SK-N-MC (cell line): ENCODE data around the gene VPS37C.

Source experiments
- DNase-seq: peaks from one replicate; pipeline ENCODE4 v3.0.0-alpha.2; 2011; ENCODE audit warnings: low read depth, low spot score
- H3K27ac ChIP-seq: fragments of 200-600 bp; sonication (generic); 2 replicates; pipeline ENCODE4 v1.5.1; 2016; ENCODE audit warnings: mixed run types
- H3K36me3 ChIP-seq: fragments of 200-600 bp; sonication (generic); 2 replicates; pipeline ENCODE4 v1.6.1; 2017; ENCODE audit warnings: antibody characterized with exemption, low read length, mixed read lengths; ENCODE audit not compliant: insufficient read depth
- H3K4me3 ChIP-seq: fragments of 200-600 bp; sonication (generic); 2 replicates; pipeline ENCODE4 v1.5.1; 2016
- H3K9ac ChIP-seq: fragments of 200-600 bp; sonication (generic); 2 replicates; pipeline ENCODE4 v1.8.0; 2017; ENCODE audit warnings: mixed run types, mixed read lengths; ENCODE audit not compliant: insufficient read length
- H3K9me3 ChIP-seq: fragments of 200-600 bp; sonication (generic); 2 replicates; pipeline ENCODE4 v1.6.1; 2017; ENCODE audit warnings: low read depth, mild to moderate bottlenecking, antibody characterized with exemption, low read length, moderate library complexity, mixed read lengths
- EZH2 ChIP-seq: fragments of 200-600 bp; sonication (generic); IDR thresholded peaks from one replicate; pipeline ENCODE4 v1.6.1; 2017; ENCODE audit warnings: antibody characterized with exemption
- FOXP2 ChIP-seq: optimal IDR thresholded peaks from 2 replicates; pipeline ENCODE3; 2011; ENCODE audit warnings: mild to moderate bottlenecking, moderate library complexity; ENCODE audit not compliant: insufficient read depth; ENCODE audit errors: extremely low read length, control extremely low read depth
- POLR2AphosphoS5 ChIP-seq: IDR thresholded peaks from 2 replicates; pipeline ENCODE4 v1.6.1; 2012; ENCODE audit warnings: mild to moderate bottlenecking, low read depth, low read length, borderline replicate concordance

VPS37C gene

GRCh38 chr11:61163021-61163420 is 1.8 kb upstream of the VPS37C start:
- TF ChIP-seq POLR2AphosphoS5 (no peak), FOXP2 (no peak), EZH2 (no peak)
- Histone ChIP-seq H3K4me3 (no peak overlapping the region), H3K9me3 (no peaks in the 10 kb centered on the region), H3K27ac (no peak overlapping the region), H3K9ac (no peak overlapping the region), H3K36me3 (peaks cover 1% of the 10 kb centered on the region; the same call in 1 of the 2 replicates)
- DNase-seq: no peak

DNA sequence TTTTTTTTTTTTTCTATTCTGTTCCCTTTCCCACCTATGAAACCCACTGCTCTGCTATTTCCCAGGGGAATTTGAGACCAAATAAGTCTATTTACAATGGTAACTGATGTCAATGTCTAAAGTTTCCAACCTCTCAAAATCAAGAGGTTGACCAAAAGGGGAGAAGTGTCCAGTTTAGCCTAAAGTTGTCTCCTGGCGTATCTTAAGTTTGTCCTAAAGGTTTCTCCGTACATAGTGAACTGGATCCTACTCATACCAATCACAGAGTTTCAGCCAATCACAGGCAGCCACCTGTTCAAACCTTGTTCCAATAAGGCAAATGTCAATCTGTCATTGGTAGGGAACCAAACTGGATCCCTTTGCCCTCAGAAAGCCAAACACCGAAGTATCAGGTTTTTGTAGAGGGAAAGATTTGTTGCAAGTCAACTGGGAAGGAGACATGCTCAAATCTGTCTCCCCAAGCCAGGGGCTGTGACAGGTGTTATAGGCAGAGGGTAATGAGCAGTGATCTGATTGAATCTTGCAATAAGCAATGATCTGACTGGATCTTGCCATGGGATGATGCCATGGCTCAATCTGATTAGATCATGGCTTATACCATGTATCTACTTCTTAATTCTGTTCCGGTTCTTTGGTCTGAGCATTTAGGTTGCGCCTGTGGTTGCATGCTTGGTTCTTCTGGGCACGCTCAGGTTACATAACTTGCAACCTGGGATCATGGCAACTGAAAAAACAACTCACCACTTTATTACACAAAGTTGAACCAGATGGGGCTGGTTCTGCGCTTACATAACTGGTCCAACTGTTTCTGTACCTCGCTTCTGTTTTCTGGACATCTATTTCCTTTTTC is 1.1 kb upstream of the VPS37C start:
- DNase-seq: no peak
- Histone ChIP-seq H3K4me3 (peak overlapping the region; percentile 94), H3K27ac (peak overlapping the region; percentile 87; the same call in 1 of the 2 replicates), H3K9me3 (no peaks in the 10 kb centered on the region), H3K36me3 (peaks cover 6% of the 10 kb centered on the region; the same call in 1 of the 2 replicates), H3K9ac (peak overlapping the region; percentile 91)
- TF ChIP-seq POLR2AphosphoS5 (no peak), FOXP2 (no peak), EZH2 (no peak)

GRCh38 chr11:61160487-61161189 is 588 bp downstream of the VPS37C start:
- Histone ChIP-seq H3K9me3 (no peaks in the 10 kb centered on the region), H3K4me3 (peak overlapping the region; percentile 94), H3K27ac (peak overlapping the region; percentile 68), H3K9ac (peak overlapping the region; percentile 56), H3K36me3 (peaks cover 14% of the 10 kb centered on the region)
- TF ChIP-seq FOXP2: no peak
- no peak for TF ChIP-seq POLR2AphosphoS5
- no peak for TF ChIP-seq EZH2
- no peak for DNase-seq

GRCh38 chr11:61158691-61159381 is 2.4 kb downstream of the VPS37C start:
- H3K9me3 ChIP-seq: no peaks in the 10 kb centered on the region
- no peak for DNase-seq
- H3K4me3 ChIP-seq: no peak overlapping the region
- H3K9ac ChIP-seq: no peak overlapping the region
- H3K36me3 ChIP-seq: peaks cover 24% of the 10 kb centered on the region
- H3K27ac ChIP-seq: 0 out of 2 replicates have a peak overlapping the region, but pooled peaks have one; percentile 44
- TF ChIP-seq FOXP2: no peak
- TF ChIP-seq POLR2AphosphoS5: no peak
- TF ChIP-seq EZH2: no peak

DNA sequence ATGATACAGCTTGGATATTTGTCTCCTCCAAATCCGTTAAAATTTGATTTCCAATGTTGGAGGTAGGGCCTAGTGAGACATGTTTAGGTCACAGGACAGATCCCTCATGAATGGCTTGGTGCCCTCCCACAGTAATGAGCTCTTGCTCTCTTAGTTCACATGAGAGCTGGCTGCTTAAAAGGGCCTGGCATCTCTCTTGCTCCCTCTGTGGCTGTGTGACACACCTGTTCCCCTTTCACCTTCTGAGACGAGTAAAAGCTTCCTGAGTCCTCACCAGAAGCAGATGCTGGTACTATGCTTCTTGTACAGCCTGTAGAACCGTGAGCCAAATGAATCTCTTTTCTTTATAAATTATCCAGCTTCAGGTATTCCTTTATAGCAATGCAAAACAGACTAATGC is 3.5 kb downstream of the VPS37C start:
- peaks cover 24% of the 10 kb centered on the region for H3K36me3 ChIP-seq
- no peak for TF ChIP-seq EZH2
- no peak for TF ChIP-seq FOXP2
- no peak for TF ChIP-seq POLR2AphosphoS5
- no peak overlapping the region for H3K9ac ChIP-seq
- H3K4me3 ChIP-seq: no peak overlapping the region
- no peak for DNase-seq
- no peaks in the 10 kb centered on the region for H3K9me3 ChIP-seq
- no peak overlapping the region for H3K27ac ChIP-seq

DNA sequence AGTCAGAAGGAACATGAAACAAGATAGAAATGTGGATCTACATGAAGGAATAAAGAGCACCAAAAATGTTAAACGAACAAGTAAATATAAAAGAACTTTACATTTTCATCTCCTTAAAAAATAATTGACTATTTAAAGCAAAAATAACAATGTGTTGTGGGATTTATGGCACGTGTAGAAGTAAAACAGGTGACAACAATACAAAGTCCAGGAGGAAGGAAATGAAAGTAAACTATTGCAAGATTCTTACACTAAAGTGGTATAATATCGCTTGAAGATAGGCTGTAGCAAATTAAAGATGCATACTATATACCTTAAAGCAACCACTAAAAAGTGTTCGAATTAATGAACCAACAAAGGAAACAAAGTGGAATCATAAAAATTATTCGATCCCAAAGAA is 5.5 kb downstream of the VPS37C start:
- TF ChIP-seq EZH2 (no peak), FOXP2 (no peak), POLR2AphosphoS5 (no peak)
- DNase-seq: no peak
- H3K27ac ChIP-seq: no peak overlapping the region
- H3K9me3 ChIP-seq: no peaks in the 10 kb centered on the region
- peaks cover 24% of the 10 kb centered on the region for H3K36me3 ChIP-seq
- no peak overlapping the region for H3K4me3 ChIP-seq
- H3K9ac ChIP-seq: no peak overlapping the region

- no peak for TF ChIP-seq EZH2
- no peak for TF ChIP-seq POLR2AphosphoS5
- TF ChIP-seq FOXP2: no peak
- Histone ChIP-seq H3K36me3 (peaks cover 24% of the 10 kb centered on the region), H3K9ac (no peak overlapping the region), H3K4me3 (no peak overlapping the region), H3K9me3 (no peaks in the 10 kb centered on the region), H3K27ac (no peak overlapping the region)
- DNase-seq: no peak
Observed at GRCh38 chr11:61155312-61155711, 5.9 kb downstream of the VPS37C start.

DNA sequence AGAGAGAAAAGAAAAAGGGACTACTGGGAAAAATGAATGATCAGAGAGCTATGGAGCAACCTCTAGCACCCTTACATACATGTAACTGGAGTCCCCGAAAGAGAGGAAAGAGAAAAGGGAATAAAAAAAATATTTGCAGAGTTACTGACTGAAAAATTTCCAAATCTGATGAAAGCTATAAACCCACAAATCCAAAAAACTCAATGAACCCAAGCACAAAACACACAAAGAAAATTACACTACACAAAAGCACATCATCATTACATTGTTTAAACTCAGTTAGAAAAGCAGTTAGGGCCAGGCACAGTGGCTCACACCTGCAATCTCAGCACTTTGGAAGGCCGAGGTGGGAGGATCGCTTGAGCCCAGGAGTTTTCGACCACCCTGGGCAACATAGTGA is 6.7 kb downstream of the VPS37C start:
- no peak overlapping the region for H3K4me3 ChIP-seq
- no peak overlapping the region for H3K27ac ChIP-seq
- no peaks in the 10 kb centered on the region for H3K9me3 ChIP-seq
- no peak overlapping the region for H3K9ac ChIP-seq
- no peak for DNase-seq
- no peak for TF ChIP-seq EZH2
- no peak for TF ChIP-seq POLR2AphosphoS5
- no peak for TF ChIP-seq FOXP2
- peaks cover 24% of the 10 kb centered on the region for H3K36me3 ChIP-seq
